SK-N-SH (cell line): ENCODE measurements around the gene NPIPB2.

Source experiments
- CHD2 ChIP-seq: fragments of 150-350 bp; IDR thresholded peaks from 2 replicates; pipeline ENCODE4 v1.6.1; 2018; ENCODE audit warnings: low read length; ENCODE audit not compliant: partially characterized antibody
- POLR2AphosphoS5 ChIP-seq: IDR thresholded peaks from 2 replicates; pipeline ENCODE4 v1.6.1; 2012; ENCODE audit warnings: low read depth, low read length
- RFX5 ChIP-seq: IDR thresholded peaks from 2 replicates; pipeline ENCODE4 v1.6.1; 2012; ENCODE audit warnings: mild to moderate bottlenecking, improper control_type of control experiment, low read length
- TEAD4 ChIP-seq: IDR thresholded peaks from 2 replicates; pipeline ENCODE4 v1.4.0; 2012; ENCODE audit warnings: mild to moderate bottlenecking, borderline replicate concordance; ENCODE audit not compliant: insufficient read depth
- YY1 ChIP-seq: IDR thresholded peaks from 2 replicates; pipeline ENCODE4 v1.4.0; 2012; ENCODE audit warnings: low read depth, mild to moderate bottlenecking
- TF ChIP-seq, protein P1 (sequence below): fragments of 200-600 bp; sonication (generic); IDR thresholded peaks from 2 replicates; pipeline ENCODE4 v1.6.1; 2017; ENCODE audit warnings: antibody characterized with exemption, mild to moderate bottlenecking, moderate library complexity

DNA sequence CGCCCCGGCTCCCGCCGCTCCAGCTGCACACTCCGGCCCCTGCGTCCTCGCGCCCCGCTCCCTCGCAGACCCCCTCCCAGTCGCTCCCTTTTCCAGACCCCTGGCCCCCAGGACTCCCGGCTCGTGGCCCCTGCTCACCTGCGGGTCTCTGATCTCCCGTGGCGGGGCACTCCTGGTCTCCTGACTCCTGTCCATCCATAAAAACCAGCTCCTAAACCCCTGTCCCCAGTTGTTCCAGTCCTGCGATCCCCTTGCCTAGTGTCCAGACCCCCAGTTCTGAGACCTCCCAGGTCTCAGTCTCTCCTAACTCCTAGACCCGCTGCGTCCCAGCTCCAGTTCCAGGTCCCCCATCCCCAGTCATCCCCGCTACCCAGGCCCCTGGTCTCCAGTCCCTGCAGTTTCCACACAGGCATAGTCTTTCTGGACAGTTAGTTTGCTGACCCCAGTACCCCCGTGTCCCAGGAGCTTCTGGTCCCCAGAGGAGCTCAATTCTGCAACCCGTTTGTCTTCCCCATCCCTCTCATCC is 35.1 kb upstream of the NPIPB2 start:
- TF ChIP-seq, protein P1, sequence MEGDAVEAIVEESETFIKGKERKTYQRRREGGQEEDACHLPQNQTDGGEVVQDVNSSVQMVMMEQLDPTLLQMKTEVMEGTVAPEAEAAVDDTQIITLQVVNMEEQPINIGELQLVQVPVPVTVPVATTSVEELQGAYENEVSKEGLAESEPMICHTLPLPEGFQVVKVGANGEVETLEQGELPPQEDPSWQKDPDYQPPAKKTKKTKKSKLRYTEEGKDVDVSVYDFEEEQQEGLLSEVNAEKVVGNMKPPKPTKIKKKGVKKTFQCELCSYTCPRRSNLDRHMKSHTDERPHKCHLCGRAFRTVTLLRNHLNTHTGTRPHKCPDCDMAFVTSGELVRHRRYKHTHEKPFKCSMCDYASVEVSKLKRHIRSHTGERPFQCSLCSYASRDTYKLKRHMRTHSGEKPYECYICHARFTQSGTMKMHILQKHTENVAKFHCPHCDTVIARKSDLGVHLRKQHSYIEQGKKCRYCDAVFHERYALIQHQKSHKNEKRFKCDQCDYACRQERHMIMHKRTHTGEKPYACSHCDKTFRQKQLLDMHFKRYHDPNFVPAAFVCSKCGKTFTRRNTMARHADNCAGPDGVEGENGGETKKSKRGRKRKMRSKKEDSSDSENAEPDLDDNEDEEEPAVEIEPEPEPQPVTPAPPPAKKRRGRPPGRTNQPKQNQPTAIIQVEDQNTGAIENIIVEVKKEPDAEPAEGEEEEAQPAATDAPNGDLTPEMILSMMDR: no peak
- no peak for TF ChIP-seq CHD2
- no peak for TF ChIP-seq POLR2AphosphoS5
- no peak for TF ChIP-seq RFX5
- no peak for TF ChIP-seq TEAD4
- no peak for TF ChIP-seq YY1
